IMR-90 (cell line): Measurements from ENCODE around the gene LRRFIP1.

Experiments
- CEBPB ChIP-seq: IDR thresholded peaks from 2 replicates; pipeline ENCODE4 v1.6.1; 2012; ENCODE audit warnings: low read depth, low read length, improper control_type of control experiment
- CHD1 ChIP-seq: IDR thresholded peaks from 2 replicates; pipeline ENCODE4 v1.6.1; 2012; ENCODE audit warnings: low read depth, low read length, improper control_type of control experiment
- FOS ChIP-seq: fragments of 150-350 bp; IDR thresholded peaks from 2 replicates; pipeline ENCODE4 v1.6.1; 2016; ENCODE audit warnings: low read depth, low read length
- MAFK ChIP-seq: IDR thresholded peaks from 2 replicates; pipeline ENCODE4 v1.6.1; 2012; ENCODE audit warnings: low read depth, low read length, improper control_type of control experiment
- NFE2L2 ChIP-seq: fragments of 150-350 bp; IDR thresholded peaks from 2 replicates; pipeline ENCODE4 v1.6.1; 2016; ENCODE audit warnings: low read depth, mild to moderate bottlenecking, low read length
- POLR2A ChIP-seq: IDR thresholded peaks from 2 replicates; pipeline ENCODE4 v1.6.1; 2012; ENCODE audit warnings: mild to moderate bottlenecking, low read depth, low read length
- RAD21 ChIP-seq: IDR thresholded peaks from 2 replicates; pipeline ENCODE4 v1.6.1; 2012; ENCODE audit warnings: low read length, improper control_type of control experiment
- RCOR1 ChIP-seq: IDR thresholded peaks from 2 replicates; pipeline ENCODE4 v1.6.1; 2012; ENCODE audit warnings: mild to moderate bottlenecking, low read length, improper control_type of control experiment; ENCODE audit not compliant: insufficient replicate concordance
- RFX5 ChIP-seq: IDR thresholded peaks from 2 replicates; pipeline ENCODE4 v1.8.0; 2012; ENCODE audit warnings: low read depth, mild to moderate bottlenecking, low read length, moderate library complexity
- SMC3 ChIP-seq: fragments of 150-350 bp; IDR thresholded peaks from 2 replicates; pipeline ENCODE4 v1.6.1; 2016; ENCODE audit warnings: low read depth, mild to moderate bottlenecking, antibody characterized with exemption, low read length, moderate library complexity
- TF ChIP-seq, protein P1 (sequence below): conservative IDR thresholded peaks from 2 replicates; pipeline ENCODE4 v1.5.1; 2012; ENCODE audit warnings: mild to moderate bottlenecking, low read depth, low read length, improper control_type of control experiment
- TF ChIP-seq, protein P2 (sequence below): fragments of 150-350 bp; IDR thresholded peaks from 2 replicates; pipeline ENCODE4 v1.6.1; 2016; ENCODE audit warnings: low read depth, mild to moderate bottlenecking, low read length, moderate library complexity, borderline replicate concordance
- TF ChIP-seq, protein P3 (sequence below): fragments of 150-350 bp; IDR thresholded peaks from 2 replicates; pipeline ENCODE4 v1.6.1; 2017; ENCODE audit warnings: mild to moderate bottlenecking, antibody characterized with exemption, low read length, low read depth

GRCh38 chr2:237645261-237645660 is 17.9 kb downstream of the LRRFIP1 start:
- TF ChIP-seq, protein P1, sequence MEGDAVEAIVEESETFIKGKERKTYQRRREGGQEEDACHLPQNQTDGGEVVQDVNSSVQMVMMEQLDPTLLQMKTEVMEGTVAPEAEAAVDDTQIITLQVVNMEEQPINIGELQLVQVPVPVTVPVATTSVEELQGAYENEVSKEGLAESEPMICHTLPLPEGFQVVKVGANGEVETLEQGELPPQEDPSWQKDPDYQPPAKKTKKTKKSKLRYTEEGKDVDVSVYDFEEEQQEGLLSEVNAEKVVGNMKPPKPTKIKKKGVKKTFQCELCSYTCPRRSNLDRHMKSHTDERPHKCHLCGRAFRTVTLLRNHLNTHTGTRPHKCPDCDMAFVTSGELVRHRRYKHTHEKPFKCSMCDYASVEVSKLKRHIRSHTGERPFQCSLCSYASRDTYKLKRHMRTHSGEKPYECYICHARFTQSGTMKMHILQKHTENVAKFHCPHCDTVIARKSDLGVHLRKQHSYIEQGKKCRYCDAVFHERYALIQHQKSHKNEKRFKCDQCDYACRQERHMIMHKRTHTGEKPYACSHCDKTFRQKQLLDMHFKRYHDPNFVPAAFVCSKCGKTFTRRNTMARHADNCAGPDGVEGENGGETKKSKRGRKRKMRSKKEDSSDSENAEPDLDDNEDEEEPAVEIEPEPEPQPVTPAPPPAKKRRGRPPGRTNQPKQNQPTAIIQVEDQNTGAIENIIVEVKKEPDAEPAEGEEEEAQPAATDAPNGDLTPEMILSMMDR, result no peak
- TF ChIP-seq CHD1 (no peak), FOS (no peak), NFE2L2 (no peak), POLR2A (no peak), CEBPB (no peak), RFX5 (no peak), SMC3 (no peak), RAD21 (no peak), MAFK (no peak), RCOR1 (no peak)
- TF ChIP-seq, protein P2, sequence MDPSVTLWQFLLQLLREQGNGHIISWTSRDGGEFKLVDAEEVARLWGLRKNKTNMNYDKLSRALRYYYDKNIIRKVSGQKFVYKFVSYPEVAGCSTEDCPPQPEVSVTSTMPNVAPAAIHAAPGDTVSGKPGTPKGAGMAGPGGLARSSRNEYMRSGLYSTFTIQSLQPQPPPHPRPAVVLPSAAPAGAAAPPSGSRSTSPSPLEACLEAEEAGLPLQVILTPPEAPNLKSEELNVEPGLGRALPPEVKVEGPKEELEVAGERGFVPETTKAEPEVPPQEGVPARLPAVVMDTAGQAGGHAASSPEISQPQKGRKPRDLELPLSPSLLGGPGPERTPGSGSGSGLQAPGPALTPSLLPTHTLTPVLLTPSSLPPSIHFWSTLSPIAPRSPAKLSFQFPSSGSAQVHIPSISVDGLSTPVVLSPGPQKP, result no peak
- TF ChIP-seq, protein P3, sequence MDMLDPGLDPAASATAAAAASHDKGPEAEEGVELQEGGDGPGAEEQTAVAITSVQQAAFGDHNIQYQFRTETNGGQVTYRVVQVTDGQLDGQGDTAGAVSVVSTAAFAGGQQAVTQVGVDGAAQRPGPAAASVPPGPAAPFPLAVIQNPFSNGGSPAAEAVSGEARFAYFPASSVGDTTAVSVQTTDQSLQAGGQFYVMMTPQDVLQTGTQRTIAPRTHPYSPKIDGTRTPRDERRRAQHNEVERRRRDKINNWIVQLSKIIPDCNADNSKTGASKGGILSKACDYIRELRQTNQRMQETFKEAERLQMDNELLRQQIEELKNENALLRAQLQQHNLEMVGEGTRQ, result no peak
